GM19438 (cell line): Measurements from ENCODE around the gene NID1.

Source experiments
- ATAC-seq: cut with Tn5 transposase; IDR thresholded peaks from one replicate; pipeline ENCODE4 v1.9.1; 2021; ENCODE audit warnings: low read depth; ENCODE audit not compliant: unreplicated experiment

NID1 gene

GRCh38 chr1:236066828-236067386 lies 2.0 kb upstream of the NID1 start:
- ATAC-seq: peak; percentile 69

- ATAC-seq: no peak
Observed at GRCh38 chr1:236066054-236066453, 1.2 kb upstream of the NID1 start.

- ATAC-seq: no peak
Observed at GRCh38 chr1:236065509-236066005, 667 bp upstream of the NID1 start.

GRCh38 chr1:236063919-236064673 lies 794 bp downstream of the NID1 start:
- ATAC-seq: peak; percentile 24

GRCh38 chr1:236063551-236063918 lies 1.4 kb downstream of the NID1 start:
- ATAC-seq: no peak

GRCh38 chr1:236060286-236060685 lies 4.6 kb downstream of the NID1 start:
- no peak for ATAC-seq

GRCh38 chr1:236059011-236059410 lies 5.9 kb downstream of the NID1 start:
- ATAC-seq: no peak

- ATAC-seq: peak; percentile 70
Observed at GRCh38 chr1:236058141-236058934, 6.6 kb downstream of the NID1 start.

GRCh38 chr1:236057546-236057945 lies 7.3 kb downstream of the NID1 start:
- no peak for ATAC-seq

- no peak for ATAC-seq
Observed at GRCh38 chr1:236052232-236052993, 12.5 kb downstream of the NID1 start.

- ATAC-seq: no peak
Observed at GRCh38 chr1:236051242-236051791, 13.6 kb downstream of the NID1 start.

GRCh38 chr1:236045771-236046170 lies 19.1 kb downstream of the NID1 start:
- no peak for ATAC-seq

GRCh38 chr1:236044341-236044740 lies 20.5 kb downstream of the NID1 start:
- no peak for ATAC-seq

- no peak for ATAC-seq
Observed at GRCh38 chr1:236041631-236042618, 23.0 kb downstream of the NID1 start.

GRCh38 chr1:236039740-236040685 lies 24.9 kb downstream of the NID1 start:
- ATAC-seq: no peak

GRCh38 chr1:236038034-236038433 lies 26.9 kb downstream of the NID1 start:
- no peak for ATAC-seq

- no peak for ATAC-seq
Observed at GRCh38 chr1:236035681-236036101, 29.2 kb downstream of the NID1 start.

GRCh38 chr1:236033336-236033735 lies 31.6 kb downstream of the NID1 start:
- no peak for ATAC-seq
